K562 (cell line): ENCODE data around the gene CPLX4. TPM values are rescaled to one million over a fixed set of nuclear protein-coding genes. Genes with fewer than 3 reads are reported as not detected.

Experiments
- ATAC-seq: fragments of 200-7000 bp; cut with Tn5 transposase; 3 replicates; pipeline ENCODE4 v1.9.1; 2020; ENCODE audit warnings: moderate library complexity
- BruUV-seq: library from RNA; stranded (reverse); fragments of 400-500 nt; replicated peaks from 2 replicates; lab custom pipeline; 2021; lab: Mats Ljungman, UMichigan
- CTCF ChIA-PET: fragments of 300-600 bp; formaldehyde crosslinking; extraction: SDS; loops from one replicate; lab custom pipeline; 2021; ENCODE audit warnings: low intra/inter-chr PET ratio; lab: Yijun Ruan, JAX
- POLR2A ChIA-PET: fragments of 300-600, 350-650 bp; sonication (Branson Sonifier 250); formaldehyde crosslinking; extraction: SDS; loops from one replicate; lab custom pipeline; 2021; ENCODE audit warnings: antibody characterized with exemption, inconsistent platforms; lab: Yijun Ruan, JAX
- DNase-seq, 4 experiments: peaks; one replicate each; pipeline versions ENCODE4 v3.0.0 to v3.0.0-alpha.2; 2011 to 2018; ENCODE audit warnings: low spot score in 3 of 4, mixed read lengths in 3 of 4; ENCODE audit errors: extremely low read depth in 1 of 4
- FAIRE-seq: peaks from 2 replicates; lab custom pipeline; 2011; peaks lifted over from hg19 to GRCh38; lab: Jason Lieb, UNC
- H2AFZ ChIP-seq: 2 replicates; pipeline ENCODE4 v1.6.0; 2011; ENCODE audit warnings: low read depth, low read length, control low read depth, inconsistent platforms
- H3K27ac ChIP-seq: fragments of 200-600 bp; 3 replicates; pipeline ENCODE4 v1.8.0; 2011; ENCODE audit warnings: low read depth, mild to moderate bottlenecking, control low read depth, inconsistent platforms, low read length, moderate library complexity, mixed read lengths; ENCODE audit errors: extremely low read depth
- H3K27me3 ChIP-seq, 2 experiments: fragments of 300-600 bp in 1 of 2; 2 replicates in 1 of 2; 3 replicates in 1 of 2; pipeline versions ENCODE4 v1.6.0 to v1.8.0; 2011; ENCODE audit warnings: inconsistent platforms in 2 of 2, low read length in 2 of 2, mild to moderate bottlenecking in 1 of 2, mixed read lengths in 1 of 2, moderate library complexity in 1 of 2; ENCODE audit not compliant: control insufficient read depth in 2 of 2, insufficient read depth in 2 of 2
- H3K36me3 ChIP-seq: fragments of 300-600 bp; 3 replicates; pipeline ENCODE4 v1.8.0; 2011; ENCODE audit warnings: mild to moderate bottlenecking, low read length, inconsistent platforms; ENCODE audit not compliant: control insufficient read depth, insufficient read depth
- H3K4me1 ChIP-seq, 2 experiments: fragments of 200-600 bp in 1 of 2; replicated peaks in 1 of 2; 2 replicates in 1 of 2; 3 replicates in 1 of 2; pipeline versions ENCODE4 v1.5.1 to v1.8.0; 2011; ENCODE audit warnings: inconsistent platforms in 2 of 2, low read length in 2 of 2, mild to moderate bottlenecking in 1 of 2, mixed read lengths in 1 of 2, moderate library complexity in 1 of 2; ENCODE audit not compliant: control insufficient read depth in 2 of 2, insufficient read depth in 2 of 2
- H3K4me2 ChIP-seq: 2 replicates; pipeline ENCODE4 v1.6.1; 2011; ENCODE audit warnings: low read length, control low read depth, inconsistent platforms, mixed read lengths; ENCODE audit not compliant: insufficient read depth
- H3K4me3 ChIP-seq: fragments of 200-600 bp; sonication (generic), shearing (Covaris generic); 2 replicates; pipeline ENCODE4 v1.5.1; 2016; ENCODE audit warnings: control low read depth, inconsistent platforms
- H3K79me2 ChIP-seq: fragments of 200-600 bp; 3 replicates; pipeline ENCODE4 v1.8.0; 2011; ENCODE audit warnings: low read length, inconsistent platforms; ENCODE audit not compliant: control insufficient read depth, insufficient read depth
- H3K9ac ChIP-seq, 2 experiments: 2 replicates each; pipeline versions ENCODE4 v1.6.0 to v1.6.1; 2011; ENCODE audit warnings: low read depth in 2 of 2, low read length in 2 of 2, control low read depth in 1 of 2, inconsistent platforms in 1 of 2, mild to moderate bottlenecking in 1 of 2, mixed read lengths in 1 of 2; ENCODE audit not compliant: insufficient read depth in 1 of 2
- H3K9me1 ChIP-seq: one replicate; pipeline ENCODE4 v1.6.0; 2011; ENCODE audit warnings: inconsistent platforms, mild to moderate bottlenecking, low read length, moderate library complexity; ENCODE audit not compliant: control insufficient read depth, insufficient read depth
- H3K9me3 ChIP-seq: replicated peaks from 2 replicates; pipeline ENCODE4 v1.5.1; 2011; ENCODE audit warnings: low read depth, low read length, inconsistent platforms; ENCODE audit not compliant: control insufficient read depth, insufficient read depth
- H4K20me1 ChIP-seq: replicated peaks from 2 replicates; pipeline ENCODE4 v1.6.1; 2011; ENCODE audit warnings: low read length, inconsistent platforms, mixed read lengths; ENCODE audit not compliant: control insufficient read depth, insufficient read depth
- ATF7 ChIP-seq: fragments of 450-650 bp; IDR thresholded peaks from 2 replicates; pipeline ENCODE4 v1.7.1; 2014; ENCODE audit warnings: mild to moderate bottlenecking, moderate library complexity
- CHD1 ChIP-seq: fragments of 200-600 bp; sonication (generic); IDR thresholded peaks from one replicate; pipeline ENCODE4 v1.6.1; 2012; ENCODE audit warnings: mild to moderate bottlenecking, moderate library complexity, low read length, inconsistent platforms
- ELF2 ChIP-seq: fragments of 250-450 bp; sonication (Bioruptor Pico); IDR thresholded peaks from 2 replicates; pipeline ENCODE4 v1.5.0; 2021; ENCODE audit warnings: mild to moderate bottlenecking
- NR2F6 ChIP-seq: fragments of 450-650 bp; formaldehyde crosslinking; IDR thresholded peaks from 2 replicates; pipeline ENCODE4 v1.4.0; 2020; ENCODE audit warnings: mild to moderate bottlenecking
- SIRT6 ChIP-seq: IDR thresholded peaks from one replicate; pipeline ENCODE4 v1.6.1; 2012; ENCODE audit warnings: low read depth, mild to moderate bottlenecking, control low read depth, inconsistent platforms, low read length, moderate library complexity
- SRSF7 ChIP-seq: fragments of 200-400 bp; formaldehyde crosslinking; optimal IDR thresholded peaks from 2 replicates; pipeline ENCODE3; 2017; ENCODE audit warnings: mild to moderate bottlenecking, low read depth, low read length
- U2AF1 ChIP-seq: fragments of 200-400 bp; formaldehyde crosslinking; optimal IDR thresholded peaks from 2 replicates; pipeline ENCODE3; 2017; ENCODE audit warnings: mild to moderate bottlenecking, low read depth, low read length, moderate library complexity
- XRCC5 ChIP-seq: fragments of 200-400 bp; formaldehyde crosslinking; IDR thresholded peaks from 2 replicates; pipeline ENCODE4 v1.6.1; 2017; ENCODE audit warnings: low read depth, mild to moderate bottlenecking, low read length
- ZNF41 ChIP-seq: fragments of 250-450 bp; sonication (Bioruptor Pico); conservative IDR thresholded peaks from 2 replicates; pipeline ENCODE4 v1.4.0; 2020; ENCODE audit warnings: mild to moderate bottlenecking
- ZNF57 ChIP-seq: fragments of 450-650 bp; formaldehyde crosslinking; IDR thresholded peaks from 2 replicates; pipeline ENCODE4 v1.4.0; 2020; ENCODE audit warnings: mild to moderate bottlenecking, moderate library complexity
- WGBS: fragments of 100-300 bp; shearing (Covaris generic); methylation state at CpG from one replicate; pipeline ENCODE4 v1.1.6; 2016; ENCODE audit warnings: low coverage, mixed read lengths; ENCODE audit not compliant: insufficient coverage; ENCODE audit errors: missing lambda C conversion rate; 5-methylcytosine and 5-hydroxymethylcytosine counted together
- in situ Hi-C: fragments of 300-500 bp; cut with MboI; formaldehyde crosslinking; loops from 4 replicates; pipeline ENCODE4 v1.15.0; 2018; ENCODE audit warnings: inconsistent platforms, mixed read lengths
- intact Hi-C: fragments of 100-400 bp; cut with micrococcal nuclease; formaldehyde crosslinking; loops from 2 replicates; pipeline ENCODE4 v1.14.2; 2022
- polyA plus RNA-seq, 8 experiments: library from polyadenylated mRNA; depleted of rRNA in 4 of 8; stranded (reverse) in 5 of 8; unstranded in 3 of 8; fragments of >200 nt; fragmentation: Nextera tagmentation in 2 of 8; fragmentation: Illumina TruSeq in 1 of 8; extraction: Ambion mirVana in 2 of 8; extraction: Trizol in 1 of 8; gene quantifications; 2 replicates each; pipeline versions ENCODE4 v1.2.1 to v1.2.3, GENCODE V29; 2011 to 2014; ENCODE audit warnings: inconsistent platforms in 1 of 8, missing spikeins in 1 of 8
- total RNA-seq, 7 experiments: library from RNA; depleted of rRNA in 6 of 7; stranded (reverse); fragments of >200 nt in 6 of 7; fragmentation: Illumina TruSeq in 2 of 7; extraction: Trizol in 2 of 7; gene quantifications; 2 replicates each; pipeline versions ENCODE4 v1.2.1 to v1.2.3, GENCODE V29; 2011 to 2021; ENCODE audit warnings: low replicate concordance in 1 of 7
- TF ChIP-seq, protein P1 (sequence below), 3 experiments: IDR thresholded peaks in 2 of 3; conservative IDR thresholded peaks in 1 of 3; 2 replicates each; pipeline ENCODE4 v1.5.1; 2011 to 2012; ENCODE audit warnings: low read length in 3 of 3, mild to moderate bottlenecking in 3 of 3, control low read depth in 2 of 3, improper control_type of control experiment in 1 of 3, inconsistent platforms in 1 of 3, low read depth in 1 of 3, mixed read lengths in 1 of 3, moderate library complexity in 1 of 3; ENCODE audit not compliant: insufficient read depth in 2 of 3
- TF ChIP-seq, protein P2 (sequence below): IDR thresholded peaks from 2 replicates; pipeline ENCODE4 v1.6.1; 2011; ENCODE audit warnings: borderline replicate concordance, low read depth, mild to moderate bottlenecking, moderate library complexity, low read length; ENCODE audit not compliant: insufficient read depth, poor library complexity, severe bottlenecking
- TF ChIP-seq, protein P3 (sequence below): fragments of 250-450 bp; sonication (Bioruptor Pico); IDR thresholded peaks from 2 replicates; pipeline ENCODE4 v1.4.0; 2020; ENCODE audit warnings: mild to moderate bottlenecking, moderate library complexity, borderline replicate concordance

Gene CPLX4
- total and polyA plus RNA-seq, 9 of the 15 experiments (the other 6 are each of a cell fraction or from before 2014, with no cell fraction given), result not detected

DNA sequence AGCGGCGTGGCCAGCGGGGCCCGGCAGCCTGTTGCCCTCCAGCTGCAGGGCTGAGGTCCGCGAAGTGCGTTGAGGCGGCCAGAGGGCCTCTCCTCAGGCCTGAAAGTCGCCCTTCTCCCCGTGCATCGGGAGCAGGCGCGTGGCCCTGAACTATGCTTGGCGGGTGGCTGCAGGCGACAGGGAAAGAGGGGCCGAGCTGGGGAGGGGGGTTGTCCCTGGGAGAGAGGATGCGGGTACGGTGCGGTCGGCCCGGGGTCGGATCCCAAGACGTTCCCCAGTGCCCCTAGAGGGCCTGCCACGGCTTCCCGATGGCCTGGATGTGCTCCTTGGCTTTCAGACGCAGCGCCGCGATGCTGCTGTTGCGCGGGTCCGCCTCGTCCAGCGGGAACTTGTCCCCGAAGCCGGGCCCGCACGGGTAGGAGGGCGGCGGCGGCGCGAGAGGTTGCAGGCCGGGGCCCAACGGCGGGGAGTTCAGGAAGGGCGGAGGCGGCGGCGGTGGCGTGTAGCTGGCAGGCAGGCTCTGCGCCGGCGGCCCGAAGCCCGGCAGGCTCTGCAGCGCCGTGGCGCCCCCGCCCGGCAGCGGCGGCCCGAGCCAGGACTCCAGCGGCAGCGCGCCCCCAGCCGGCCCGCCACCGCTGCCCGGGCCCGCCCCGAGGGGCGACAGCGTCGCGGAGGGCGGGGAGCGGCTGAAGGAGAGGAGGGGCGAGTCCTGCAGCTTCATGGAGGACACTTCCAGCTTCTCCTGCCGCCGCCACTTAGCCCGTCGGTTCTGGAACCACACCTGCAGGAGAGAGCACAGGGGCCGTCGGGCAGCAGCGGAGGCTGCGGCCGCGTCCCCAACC lies 49.5 kb downstream of the CPLX4 start:
- WGBS, result 23% methylated on average over 10 of the region's 90 CpGs
- no peak overlapping the region for H3K27ac ChIP-seq
- no peaks in the 10 kb centered on the region for H4K20me1 ChIP-seq
- no peaks in the 10 kb centered on the region for H3K79me2 ChIP-seq
- FAIRE-seq, result no peak
- H3K27me3 ChIP-seq, result peaks cover 5 to 56% of the 10 kb centered on the region in 2 experiments; a peak in 3 of 5 replicates
- no peaks in the 10 kb centered on the region for H3K9me3 ChIP-seq
- intact Hi-C loops (no loop called here), in situ Hi-C loops (no loop called here)
- no peaks in the 10 kb centered on the region for H3K9me1 ChIP-seq
- peak; percentile 27 to 51 (median 36) for DNase-seq
- no peak overlapping the region; a peak in 1 of 4 replicates for H3K9ac ChIP-seq
- H3K4me2 ChIP-seq, result no peak overlapping the region
- ChIA-PET POLR2A (interaction anchor here (0.6 kb wide), 1 partner anchor 55 kb away, joined by 3 read pairs; no protein-coding TSS in a partner anchor), CTCF (no interaction called here)
- peak; percentile 75 for ATAC-seq
- BruUV-seq, result no TSS peak
- H3K36me3 ChIP-seq, result no peaks in the 10 kb centered on the region
- H3K4me3 ChIP-seq, result no peak overlapping the region
- peaks cover 0 to 32% of the 10 kb centered on the region in 2 experiments; a peak in 2 of 5 replicates for H3K4me1 ChIP-seq
- H2AFZ ChIP-seq, result no peak overlapping the region
- TF ChIP-seq ATF7 (no peak), XRCC5 (no peak), ELF2 (CRISPR knock-in tag) (no peak), ZNF57 (CRISPR knock-in tag) (no peak), U2AF1 (no peak), SIRT6 (no peak), SRSF7 (no peak), CHD1 (no peak), NR2F6 (CRISPR knock-in tag) (no peak), ZNF41 (CRISPR knock-in tag) (no peak)
- TF ChIP-seq, protein P1, sequence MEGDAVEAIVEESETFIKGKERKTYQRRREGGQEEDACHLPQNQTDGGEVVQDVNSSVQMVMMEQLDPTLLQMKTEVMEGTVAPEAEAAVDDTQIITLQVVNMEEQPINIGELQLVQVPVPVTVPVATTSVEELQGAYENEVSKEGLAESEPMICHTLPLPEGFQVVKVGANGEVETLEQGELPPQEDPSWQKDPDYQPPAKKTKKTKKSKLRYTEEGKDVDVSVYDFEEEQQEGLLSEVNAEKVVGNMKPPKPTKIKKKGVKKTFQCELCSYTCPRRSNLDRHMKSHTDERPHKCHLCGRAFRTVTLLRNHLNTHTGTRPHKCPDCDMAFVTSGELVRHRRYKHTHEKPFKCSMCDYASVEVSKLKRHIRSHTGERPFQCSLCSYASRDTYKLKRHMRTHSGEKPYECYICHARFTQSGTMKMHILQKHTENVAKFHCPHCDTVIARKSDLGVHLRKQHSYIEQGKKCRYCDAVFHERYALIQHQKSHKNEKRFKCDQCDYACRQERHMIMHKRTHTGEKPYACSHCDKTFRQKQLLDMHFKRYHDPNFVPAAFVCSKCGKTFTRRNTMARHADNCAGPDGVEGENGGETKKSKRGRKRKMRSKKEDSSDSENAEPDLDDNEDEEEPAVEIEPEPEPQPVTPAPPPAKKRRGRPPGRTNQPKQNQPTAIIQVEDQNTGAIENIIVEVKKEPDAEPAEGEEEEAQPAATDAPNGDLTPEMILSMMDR (IDR thresholded peaks at IDR 0.05 in 2 of 3, conservative IDR thresholded peaks at IDR 0.05 in 1 of 3; ENCODE audit: insufficient read depth in 2 of 3, low read depth in 1 of 3, low read length in 3 of 3), result peak in 2 of 3 experiments; percentile 43 to 87; a peak in 4 of 6 replicates
- TF ChIP-seq, protein P2, sequence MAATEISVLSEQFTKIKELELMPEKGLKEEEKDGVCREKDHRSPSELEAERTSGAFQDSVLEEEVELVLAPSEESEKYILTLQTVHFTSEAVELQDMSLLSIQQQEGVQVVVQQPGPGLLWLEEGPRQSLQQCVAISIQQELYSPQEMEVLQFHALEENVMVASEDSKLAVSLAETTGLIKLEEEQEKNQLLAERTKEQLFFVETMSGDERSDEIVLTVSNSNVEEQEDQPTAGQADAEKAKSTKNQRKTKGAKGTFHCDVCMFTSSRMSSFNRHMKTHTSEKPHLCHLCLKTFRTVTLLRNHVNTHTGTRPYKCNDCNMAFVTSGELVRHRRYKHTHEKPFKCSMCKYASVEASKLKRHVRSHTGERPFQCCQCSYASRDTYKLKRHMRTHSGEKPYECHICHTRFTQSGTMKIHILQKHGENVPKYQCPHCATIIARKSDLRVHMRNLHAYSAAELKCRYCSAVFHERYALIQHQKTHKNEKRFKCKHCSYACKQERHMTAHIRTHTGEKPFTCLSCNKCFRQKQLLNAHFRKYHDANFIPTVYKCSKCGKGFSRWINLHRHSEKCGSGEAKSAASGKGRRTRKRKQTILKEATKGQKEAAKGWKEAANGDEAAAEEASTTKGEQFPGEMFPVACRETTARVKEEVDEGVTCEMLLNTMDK, result peak; percentile 34
- TF ChIP-seq, protein P3, sequence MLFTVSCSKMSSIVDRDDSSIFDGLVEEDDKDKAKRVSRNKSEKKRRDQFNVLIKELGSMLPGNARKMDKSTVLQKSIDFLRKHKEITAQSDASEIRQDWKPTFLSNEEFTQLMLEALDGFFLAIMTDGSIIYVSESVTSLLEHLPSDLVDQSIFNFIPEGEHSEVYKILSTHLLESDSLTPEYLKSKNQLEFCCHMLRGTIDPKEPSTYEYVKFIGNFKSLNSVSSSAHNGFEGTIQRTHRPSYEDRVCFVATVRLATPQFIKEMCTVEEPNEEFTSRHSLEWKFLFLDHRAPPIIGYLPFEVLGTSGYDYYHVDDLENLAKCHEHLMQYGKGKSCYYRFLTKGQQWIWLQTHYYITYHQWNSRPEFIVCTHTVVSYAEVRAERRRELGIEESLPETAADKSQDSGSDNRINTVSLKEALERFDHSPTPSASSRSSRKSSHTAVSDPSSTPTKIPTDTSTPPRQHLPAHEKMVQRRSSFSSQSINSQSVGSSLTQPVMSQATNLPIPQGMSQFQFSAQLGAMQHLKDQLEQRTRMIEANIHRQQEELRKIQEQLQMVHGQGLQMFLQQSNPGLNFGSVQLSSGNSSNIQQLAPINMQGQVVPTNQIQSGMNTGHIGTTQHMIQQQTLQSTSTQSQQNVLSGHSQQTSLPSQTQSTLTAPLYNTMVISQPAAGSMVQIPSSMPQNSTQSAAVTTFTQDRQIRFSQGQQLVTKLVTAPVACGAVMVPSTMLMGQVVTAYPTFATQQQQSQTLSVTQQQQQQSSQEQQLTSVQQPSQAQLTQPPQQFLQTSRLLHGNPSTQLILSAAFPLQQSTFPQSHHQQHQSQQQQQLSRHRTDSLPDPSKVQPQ (CRISPR knock-in tag), result no peak
